HepG2 (cell line): ENCODE data around the gene ZNF226. TPM values are rescaled to one million over a fixed set of nuclear protein-coding genes. Genes with fewer than 3 reads are reported as not detected.
A peak's percentile ranks its signal among the peaks of the same experiment; 100 is the strongest.

Experiments used
- ADNP ChIP-seq: sonication (generic); formaldehyde crosslinking; IDR thresholded peaks from 2 replicates; pipeline ENCODE4 v1.4.0; 2020; ENCODE audit warnings: missing genetic modification reagents
- BATF2 ChIP-seq: sonication (generic); formaldehyde crosslinking; IDR thresholded peaks from 2 replicates; pipeline ENCODE4 v1.8.0; 2022; ENCODE audit warnings: mild to moderate bottlenecking, missing genetic modification reagents, moderate library complexity
- EHMT2 ChIP-seq: fragments of 200-600 bp; sonication (generic); IDR thresholded peaks from 2 replicates; pipeline ENCODE4 v1.7.0; 2017; ENCODE audit warnings: antibody characterized with exemption, low read depth, low read length, borderline replicate concordance
- GLMP ChIP-seq: sonication (generic); formaldehyde crosslinking; IDR thresholded peaks from 2 replicates; pipeline ENCODE4 v1.9.0; 2021; ENCODE audit warnings: missing genetic modification reagents, mild to moderate bottlenecking, borderline replicate concordance
- LRRFIP1 ChIP-seq: sonication (generic); formaldehyde crosslinking; conservative IDR thresholded peaks from 2 replicates; pipeline ENCODE4 v1.4.0; 2020; ENCODE audit warnings: missing genetic modification reagents
- NFKBIZ ChIP-seq: IDR thresholded peaks from 2 replicates; pipeline ENCODE4 v1.6.1; 2018; ENCODE audit warnings: missing genetic modification reagents, missing compliant biosample characterization
- SALL2 ChIP-seq: sonication (generic); formaldehyde crosslinking; IDR thresholded peaks from 2 replicates; pipeline ENCODE4 v1.8.1; 2023; ENCODE audit warnings: mild to moderate bottlenecking, missing genetic modification reagents, inconsistent platforms
- STAT6 ChIP-seq: sonication (generic); formaldehyde crosslinking; IDR thresholded peaks from 2 replicates; pipeline ENCODE4 v1.4.0; 2020; ENCODE audit warnings: missing genetic modification reagents, mild to moderate bottlenecking, borderline replicate concordance
- TCF12 ChIP-seq, 2 experiments: fragments of 450-650 bp in 1 of 2; sonication (generic) in 1 of 2; formaldehyde crosslinking in 1 of 2; IDR thresholded peaks; 2 replicates each; pipeline versions ENCODE4 v1.6.1 to v1.8.0; 2017 to 2022; ENCODE audit warnings: antibody characterized with exemption in 1 of 2, mild to moderate bottlenecking in 1 of 2, missing genetic modification reagents in 1 of 2, moderate library complexity in 1 of 2
- TERF1 ChIP-seq: sonication (generic); formaldehyde crosslinking; IDR thresholded peaks from 2 replicates; pipeline ENCODE4 v1.8.0; 2022; ENCODE audit warnings: mild to moderate bottlenecking, missing genetic modification reagents, moderate library complexity
- ZBTB7A ChIP-seq: sonication (generic); formaldehyde crosslinking; IDR thresholded peaks from 2 replicates; pipeline ENCODE4 v1.8.0; 2022; ENCODE audit warnings: mild to moderate bottlenecking, missing genetic modification reagents
- ZNF10 ChIP-seq: sonication (generic); formaldehyde crosslinking; IDR thresholded peaks from 2 replicates; pipeline ENCODE4 v1.4.0; 2020; ENCODE audit warnings: mild to moderate bottlenecking, low read depth, missing genetic modification reagents, borderline replicate concordance
- ZNF253 ChIP-seq: sonication (generic); formaldehyde crosslinking; IDR thresholded peaks from 2 replicates; pipeline ENCODE4 v1.8.0; 2022; ENCODE audit warnings: mild to moderate bottlenecking, missing genetic modification reagents, borderline replicate concordance
- ZNF3 ChIP-seq: IDR thresholded peaks from 2 replicates; pipeline ENCODE4 v1.7.0; 2017; ENCODE audit warnings: inconsistent platforms
- ZNF33A ChIP-seq: sonication (generic); formaldehyde crosslinking; IDR thresholded peaks from 2 replicates; pipeline ENCODE4 v1.5.1; 2020; ENCODE audit warnings: missing genetic modification reagents, mild to moderate bottlenecking, moderate library complexity, borderline replicate concordance
- ZNF564 ChIP-seq: sonication (generic); formaldehyde crosslinking; IDR thresholded peaks from 2 replicates; pipeline ENCODE4 v1.8.1; 2023; ENCODE audit warnings: mild to moderate bottlenecking, missing genetic modification reagents
- ZNF580 ChIP-seq: IDR thresholded peaks from 2 replicates; pipeline ENCODE4 v1.6.1; 2016; ENCODE audit warnings: low read depth, borderline replicate concordance
- ZNF768 ChIP-seq: sonication (generic); formaldehyde crosslinking; IDR thresholded peaks from 2 replicates; pipeline ENCODE4 v1.4.0; 2020; ENCODE audit warnings: missing genetic modification reagents
- ZNF782 ChIP-seq: sonication (generic); formaldehyde crosslinking; IDR thresholded peaks from 2 replicates; pipeline ENCODE4 v1.4.0; 2020; ENCODE audit warnings: missing genetic modification reagents, mild to moderate bottlenecking, borderline replicate concordance
- polyA plus RNA-seq, 8 experiments: library from polyadenylated mRNA; depleted of rRNA in 3 of 8; stranded (reverse) in 7 of 8; unstranded in 1 of 8; fragments of >200 nt; fragmentation: Illumina TruSeq in 4 of 8; extraction: Trizol in 4 of 8; gene quantifications; 2 replicates each; pipeline versions ENCODE4 v1.2.1 to v1.2.3, GENCODE V29; 2011 to 2016; ENCODE audit warnings: low read depth in 4 of 8, missing spikeins in 1 of 8, mixed read lengths in 1 of 8; ENCODE audit not compliant: insufficient read depth in 1 of 8
- total RNA-seq, 5 experiments: library from RNA; depleted of rRNA; stranded (reverse); fragments of >200 nt; fragmentation: Illumina TruSeq; extraction: Trizol; gene quantifications; 2 replicates each; pipeline ENCODE4 v1.2.3, GENCODE V29; 2016; ENCODE audit warnings: low read depth in 1 of 5

Gene ZNF226
- total and polyA plus RNA-seq, 2 of the 13 experiments (the other 11 are each of a cell fraction or from before 2014, with no cell fraction given), result 8.3 to 16.0 TPM

GRCh38 chr19:44207126-44207803 is 42.4 kb downstream of the ZNF226 start (continued):
- TF ChIP-seq LRRFIP1 (no peak), ZNF768 (CRISPR knock-in tag) (no peak), ZNF580 (CRISPR knock-in tag) (no peak), TCF12 (IDR thresholded peaks at IDR 0.05) (no peak), TCF12 (CRISPR knock-in tag; IDR thresholded peaks at IDR 0.05) (0 out of 2 replicates have a peak, but pooled peaks have one; percentile 68), SALL2 (CRISPR knock-in tag) (no peak), ZNF33A (CRISPR knock-in tag) (no peak), ZNF3 (no peak), STAT6 (no peak), NFKBIZ (no peak), ZNF10 (no peak), GLMP (no peak), BATF2 (no peak), ZBTB7A (no peak), EHMT2 (peak; percentile 94), ZNF782 (CRISPR knock-in tag) (0 out of 2 replicates have a peak, but pooled peaks have one; percentile 60), ZNF253 (CRISPR knock-in tag) (no peak), ADNP (no peak), ZNF564 (CRISPR knock-in tag) (no peak), TERF1 (CRISPR knock-in tag) (no peak)
